ENCODE results near the gene REM1. TPM values are rescaled to one million over a fixed set of nuclear protein-coding genes. Genes with fewer than 3 reads are reported as not detected.

Gene REM1
- total RNA-seq, 2 donors from 2014 or later: not detected

DNA sequence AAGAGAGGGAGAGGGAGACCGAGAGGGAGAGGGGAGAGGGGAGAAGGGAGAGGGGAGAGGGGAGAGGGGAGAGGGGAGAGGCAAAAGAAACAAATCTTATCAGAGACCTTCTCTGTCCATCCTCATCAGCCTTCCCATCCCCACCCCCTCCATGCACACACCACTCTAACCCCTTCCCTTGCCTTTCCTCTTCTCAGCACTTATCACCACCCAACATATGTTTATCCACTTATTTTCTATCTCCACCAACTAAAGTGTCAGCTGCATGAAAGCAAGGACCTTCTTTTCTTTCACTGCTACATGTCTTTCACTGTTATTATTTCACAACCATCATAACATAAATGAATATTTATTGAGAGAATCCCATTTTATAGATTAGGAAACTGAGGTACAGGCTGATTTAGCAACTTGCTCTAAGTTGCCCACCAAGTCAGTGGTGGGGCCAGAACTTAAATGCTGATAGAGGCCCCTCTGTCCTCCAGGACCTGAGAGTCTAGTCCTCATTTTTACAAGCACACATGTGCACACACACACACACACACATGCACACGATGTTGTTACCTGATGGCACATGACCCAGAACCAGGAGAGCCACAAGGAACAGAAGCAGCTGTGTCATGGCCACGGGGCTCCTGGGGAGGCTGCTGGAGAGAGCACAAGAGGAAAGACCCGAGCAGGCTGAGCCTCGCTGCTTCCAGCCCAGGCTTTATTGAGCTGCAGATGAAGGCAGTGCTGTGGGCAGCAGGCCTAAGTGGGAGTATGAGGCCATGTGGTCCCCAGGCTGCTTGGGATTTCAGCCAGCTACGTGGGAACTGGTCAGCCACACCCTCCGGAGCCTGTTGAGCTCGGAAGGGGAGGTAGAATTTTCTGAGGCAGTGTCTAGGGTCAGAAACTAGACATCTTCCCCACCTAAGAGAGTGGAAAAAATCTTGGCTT lies 2.4 kb upstream of the REM1 start:
- DNase-seq (no peak), ATAC-seq (no peak)
- no peak overlapping the region for H3K27ac Mint-ChIP-seq
- no peaks in the 10 kb centered on the region for H3K9me3 ChIP-seq (ENCODE audit: control insufficient read depth, low read length, poor library complexity, severe bottlenecking)
- peaks cover 5% of the 10 kb centered on the region for H3K36me3 Mint-ChIP-seq (ENCODE audit: low read depth)
- peaks cover 47% of the 10 kb centered on the region for H3K27me3 Mint-ChIP-seq
- peaks cover 8% of the 10 kb centered on the region for H3K4me1 Mint-ChIP-seq
- H3K4me3 Mint-ChIP-seq: no peak overlapping the region

DNA sequence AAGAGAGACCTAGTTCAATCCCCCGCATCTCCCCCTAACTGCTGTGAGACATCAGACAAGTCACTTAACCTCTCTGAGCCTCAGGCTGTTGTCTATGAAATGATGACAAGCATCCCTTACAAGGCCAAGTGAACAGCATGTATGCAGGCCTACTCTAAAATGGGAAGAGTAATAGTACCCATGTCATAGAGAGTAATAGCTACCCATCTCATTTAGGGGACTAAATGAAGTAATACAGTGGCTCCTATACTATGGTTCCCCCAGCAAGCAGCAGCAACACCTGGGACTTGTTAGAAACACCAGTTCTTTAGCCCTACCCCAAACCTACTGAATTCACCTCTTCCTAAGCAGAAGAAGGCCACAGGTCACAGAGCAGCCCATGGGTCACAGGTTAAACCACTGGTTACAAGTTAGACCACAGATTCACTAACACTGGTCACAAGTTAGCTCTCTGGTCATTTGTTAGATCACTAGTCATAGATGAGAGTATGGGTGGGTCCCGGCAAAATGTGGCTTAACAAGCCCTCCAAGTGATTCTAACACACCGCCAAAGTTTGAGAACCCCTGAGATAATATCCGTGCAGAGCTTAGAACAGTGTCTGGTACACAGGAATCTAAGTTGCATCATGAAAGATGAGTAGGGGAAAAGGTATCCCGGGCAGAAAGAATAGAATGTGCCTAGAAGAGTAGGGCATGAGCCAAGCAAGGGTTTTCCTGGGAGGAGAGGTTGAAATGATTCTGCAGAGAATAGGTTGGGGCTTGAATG lies 1.6 kb upstream of the REM1 start:
- Mint-ChIP-seq H3K4me3 (no peak overlapping the region), H3K27ac (no peak overlapping the region), H3K4me1 (peaks cover 5% of the 10 kb centered on the region), H3K36me3 (ENCODE audit: low read depth) (no peaks in the 10 kb centered on the region), H3K27me3 (peaks cover 48% of the 10 kb centered on the region)
- DNase-seq (no peak), ATAC-seq (no peak)
- no peaks in the 10 kb centered on the region for H3K9me3 ChIP-seq (ENCODE audit: control insufficient read depth, low read length, poor library complexity, severe bottlenecking)

DNA sequence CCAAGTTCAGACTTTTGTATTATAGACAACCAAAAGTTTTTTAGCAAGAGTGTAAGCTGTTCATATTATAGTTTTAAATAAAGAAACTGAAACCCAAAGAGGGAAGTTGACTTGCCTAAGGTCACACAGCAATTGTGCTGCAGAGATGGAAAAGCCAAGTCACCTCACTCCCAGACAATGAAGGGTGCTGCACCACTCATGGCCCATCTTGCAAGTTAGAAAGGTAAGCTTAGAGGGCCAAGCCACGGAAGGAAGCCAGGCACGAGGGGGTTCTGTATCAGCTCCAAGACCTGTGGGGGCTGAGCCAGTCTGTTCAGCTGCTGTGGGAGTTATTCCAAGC lies 1.0 kb upstream of the REM1 start:
- Mint-ChIP-seq H3K36me3 (ENCODE audit: low read depth) (no peaks in the 10 kb centered on the region), H3K4me3 (no peak overlapping the region), H3K27ac (no peak overlapping the region), H3K4me1 (peaks cover 5% of the 10 kb centered on the region), H3K27me3 (peaks cover 49% of the 10 kb centered on the region)
- ATAC-seq (no peak), DNase-seq (no peak)
- no peaks in the 10 kb centered on the region for H3K9me3 ChIP-seq (ENCODE audit: control insufficient read depth, low read length, poor library complexity, severe bottlenecking)

DNA sequence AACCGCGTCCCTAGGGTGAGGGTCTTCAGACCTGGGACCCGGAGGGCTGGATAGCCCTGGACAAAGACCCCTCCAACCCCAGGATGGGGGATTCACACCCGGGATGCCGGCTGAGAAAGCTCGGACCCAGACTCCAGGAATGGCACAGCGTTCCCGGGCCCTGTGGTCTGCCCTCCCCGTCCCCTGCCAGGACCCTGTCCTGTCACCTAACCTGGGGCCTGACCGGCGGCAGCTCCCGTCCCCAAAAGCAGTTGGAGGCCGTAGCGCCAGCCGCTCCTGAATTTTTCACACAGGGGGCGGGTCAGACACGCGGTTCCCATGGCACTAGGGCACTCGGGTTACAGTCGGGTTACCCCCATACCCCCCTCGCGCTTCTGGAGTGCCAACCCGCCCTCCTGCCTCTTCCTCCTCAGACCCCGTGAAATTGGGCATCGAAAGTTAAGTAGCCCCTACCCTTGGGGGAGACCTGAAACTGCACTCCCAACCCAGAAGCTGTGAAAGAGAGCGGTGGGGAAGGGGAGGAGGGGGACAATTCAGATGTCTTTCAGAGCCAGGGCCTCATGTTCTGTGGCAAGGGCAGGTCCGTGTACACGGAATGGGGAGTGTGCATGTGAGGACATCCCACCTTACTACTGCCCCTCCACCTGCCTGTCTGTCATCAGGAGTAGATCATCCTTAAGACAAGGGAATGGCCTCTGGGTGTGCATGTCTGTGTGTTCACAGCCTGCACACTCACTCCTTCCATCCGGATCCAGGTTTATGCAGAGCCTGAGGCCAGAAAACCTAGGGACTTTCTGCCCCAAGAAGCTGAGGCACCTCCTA lies 595 bp downstream of the REM1 start:
- DNase-seq (no peak), ATAC-seq (no peak)
- Mint-ChIP-seq H3K36me3 (ENCODE audit: low read depth) (no peaks in the 10 kb centered on the region), H3K4me1 (peaks cover 5% of the 10 kb centered on the region), H3K27me3 (peaks cover 55% of the 10 kb centered on the region), H3K27ac (no peak overlapping the region), H3K4me3 (no peak overlapping the region)
- no peaks in the 10 kb centered on the region for H3K9me3 ChIP-seq (ENCODE audit: control insufficient read depth, low read length, poor library complexity, severe bottlenecking)

DNA sequence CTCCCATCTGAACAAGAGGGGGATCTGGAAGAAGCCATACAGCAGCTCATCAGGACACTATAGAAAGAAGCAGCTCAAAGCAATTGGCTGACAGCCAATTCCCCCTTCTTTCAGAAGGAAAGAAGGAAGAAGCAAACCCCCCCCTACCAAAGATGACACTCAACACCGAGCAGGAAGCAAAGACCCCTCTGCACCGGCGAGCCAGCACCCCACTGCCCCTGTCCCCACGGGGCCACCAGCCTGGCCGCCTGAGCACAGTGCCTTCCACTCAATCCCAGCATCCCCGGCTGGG lies 1.2 kb downstream of the REM1 start:
- no peak for DNase-seq
- ATAC-seq: no peak
- Mint-ChIP-seq H3K27ac (no peak overlapping the region), H3K4me1 (peaks cover 5% of the 10 kb centered on the region), H3K27me3 (peaks cover 60% of the 10 kb centered on the region), H3K4me3 (no peak overlapping the region), H3K36me3 (ENCODE audit: low read depth) (no peaks in the 10 kb centered on the region)
- no peaks in the 10 kb centered on the region for H3K9me3 ChIP-seq (ENCODE audit: control insufficient read depth, low read length, poor library complexity, severe bottlenecking)

DNA sequence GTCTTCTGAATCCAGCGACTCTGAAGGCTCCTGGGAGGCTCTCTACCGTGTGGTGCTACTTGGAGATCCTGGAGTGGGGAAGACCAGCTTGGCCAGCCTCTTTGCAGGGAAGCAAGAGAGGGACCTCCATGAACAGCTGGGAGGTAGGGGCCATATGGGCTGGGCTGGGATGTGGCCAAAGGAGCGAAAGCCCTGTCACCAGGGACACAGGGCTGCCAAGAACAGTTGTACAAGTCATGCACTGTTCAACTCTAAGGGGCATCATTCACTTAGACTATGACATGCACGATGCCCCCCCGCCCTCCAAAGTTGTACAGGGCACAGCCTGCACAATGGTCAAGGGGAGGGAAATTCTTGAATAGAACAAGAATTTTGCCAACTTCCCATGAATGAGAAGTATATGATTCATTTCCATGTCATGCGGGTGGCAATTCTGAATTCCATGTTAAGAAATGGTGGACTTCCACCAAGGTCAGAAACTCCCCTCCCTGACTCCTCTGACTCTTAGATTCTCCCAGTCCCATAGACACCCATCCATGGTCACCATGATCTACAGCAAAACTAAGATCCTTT lies 1.6 kb downstream of the REM1 start:
- no peaks in the 10 kb centered on the region for H3K9me3 ChIP-seq (ENCODE audit: control insufficient read depth, low read length, poor library complexity, severe bottlenecking)
- Mint-ChIP-seq H3K27ac (no peak overlapping the region), H3K4me1 (peaks cover 5% of the 10 kb centered on the region), H3K4me3 (no peak overlapping the region), H3K27me3 (peaks cover 65% of the 10 kb centered on the region), H3K36me3 (ENCODE audit: low read depth) (no peaks in the 10 kb centered on the region)
- ATAC-seq (no peak), DNase-seq (no peak)

DNA sequence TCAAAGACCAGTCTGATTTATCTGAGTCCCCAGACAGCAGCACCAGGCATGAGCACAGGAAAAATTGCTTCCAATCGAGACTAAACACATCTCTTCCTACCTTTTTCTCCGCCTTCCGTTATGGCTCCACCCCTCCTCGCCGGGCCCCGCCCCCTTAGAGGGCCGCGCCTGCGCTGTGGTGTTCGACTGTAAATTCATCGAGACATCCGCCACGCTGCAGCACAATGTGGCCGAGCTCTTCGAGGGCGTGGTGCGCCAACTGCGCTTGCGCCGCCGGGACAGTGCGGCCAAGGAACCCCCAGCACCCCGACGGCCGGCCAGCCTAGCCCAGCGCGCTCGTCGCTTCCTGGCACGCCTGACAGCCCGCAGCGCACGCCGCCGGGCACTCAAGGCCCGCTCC lies 8.9 kb downstream of the REM1 start:
- Mint-ChIP-seq H3K27ac (no peak overlapping the region), H3K4me3 (no peak overlapping the region), H3K36me3 (ENCODE audit: low read depth) (peaks cover 3% of the 10 kb centered on the region), H3K4me1 (peaks cover 2% of the 10 kb centered on the region), H3K27me3 (peaks cover 61% of the 10 kb centered on the region)
- no peak for ATAC-seq
- DNase-seq: no peak
- H3K9me3 ChIP-seq (ENCODE audit: control insufficient read depth, low read length, poor library complexity, severe bottlenecking): no peaks in the 10 kb centered on the region

DNA sequence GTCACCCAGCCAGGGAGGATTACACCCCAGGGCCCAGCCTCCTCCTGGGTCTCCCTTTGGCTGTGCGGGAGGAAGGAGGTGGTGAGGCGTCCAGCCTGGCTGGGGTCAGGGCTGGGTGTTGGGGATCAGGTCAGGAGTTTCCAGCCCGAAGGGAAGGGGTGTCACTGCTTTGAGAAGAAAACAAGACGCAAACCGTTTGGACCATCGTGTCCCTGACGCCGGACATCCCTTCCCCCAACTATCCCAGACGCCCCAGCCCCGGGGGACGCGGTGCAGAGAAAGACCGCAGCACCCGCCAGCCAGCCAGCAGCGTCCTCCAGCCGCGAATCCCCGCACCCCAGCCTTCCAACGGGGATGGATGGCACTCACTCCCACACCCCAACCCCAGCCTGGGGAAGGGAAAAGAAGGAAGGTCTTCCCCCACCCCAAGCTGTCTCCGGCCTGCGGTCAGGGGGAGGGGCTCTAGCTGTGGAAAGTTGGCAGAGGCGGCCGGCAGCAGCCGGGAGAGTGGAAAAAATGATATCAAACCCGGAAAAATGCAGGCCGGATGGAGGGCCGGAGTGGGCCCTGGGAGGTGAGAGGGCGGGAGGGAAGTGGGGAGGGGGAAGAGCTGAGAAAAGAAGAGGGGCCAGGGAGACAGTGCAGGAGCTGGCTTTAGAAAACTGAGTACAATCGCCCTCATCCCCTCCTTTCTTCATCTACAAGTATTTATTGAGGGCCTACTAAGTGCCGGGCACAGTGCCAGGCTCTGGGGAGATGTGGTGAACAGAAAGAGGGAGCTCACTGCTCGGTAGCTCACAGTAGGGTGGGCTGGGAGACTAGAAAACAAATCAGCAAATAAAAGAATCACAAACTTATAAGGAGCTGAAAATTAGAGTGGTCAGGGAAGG lies 10.6 kb downstream of the REM1 start:
- H3K4me1 Mint-ChIP-seq: peaks cover 2% of the 10 kb centered on the region
- peaks cover 55% of the 10 kb centered on the region for H3K27me3 Mint-ChIP-seq
- no peaks in the 10 kb centered on the region for H3K9me3 ChIP-seq (ENCODE audit: control insufficient read depth, low read length, poor library complexity, severe bottlenecking)
- peaks cover 3% of the 10 kb centered on the region for H3K36me3 Mint-ChIP-seq (ENCODE audit: low read depth)
- no peak overlapping the region for H3K27ac Mint-ChIP-seq
- H3K4me3 Mint-ChIP-seq: no peak overlapping the region
- DNase-seq: no peak
- no peak for ATAC-seq

DNA sequence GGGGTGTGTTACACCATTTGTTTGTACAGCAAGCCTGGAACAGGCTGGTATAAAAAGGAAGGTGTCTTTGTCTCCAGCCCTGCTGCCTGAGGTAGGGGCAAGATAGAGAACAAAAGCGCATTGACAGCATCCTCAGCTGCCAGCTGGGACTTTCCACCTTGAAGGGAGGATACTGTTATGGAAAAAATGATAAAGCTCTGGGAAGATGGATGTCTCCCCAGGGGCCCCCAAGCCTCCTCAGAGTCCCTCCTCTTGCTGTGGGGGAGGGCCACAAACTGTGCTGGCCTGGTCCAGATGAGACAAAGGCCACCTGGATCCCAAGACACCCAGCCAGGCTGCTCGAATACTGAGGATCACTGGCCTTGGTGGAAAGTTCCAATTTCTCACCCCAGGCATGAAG lies 13.0 kb downstream of the REM1 start:
- DNase-seq (no peak), ATAC-seq (no peak)
- Mint-ChIP-seq H3K27ac (no peak overlapping the region), H3K36me3 (ENCODE audit: low read depth) (no peaks in the 10 kb centered on the region), H3K27me3 (peaks cover 33% of the 10 kb centered on the region), H3K4me1 (peaks cover 2% of the 10 kb centered on the region), H3K4me3 (no peak overlapping the region)
- no peaks in the 10 kb centered on the region for H3K9me3 ChIP-seq (ENCODE audit: control insufficient read depth, low read length, poor library complexity, severe bottlenecking)

DNA sequence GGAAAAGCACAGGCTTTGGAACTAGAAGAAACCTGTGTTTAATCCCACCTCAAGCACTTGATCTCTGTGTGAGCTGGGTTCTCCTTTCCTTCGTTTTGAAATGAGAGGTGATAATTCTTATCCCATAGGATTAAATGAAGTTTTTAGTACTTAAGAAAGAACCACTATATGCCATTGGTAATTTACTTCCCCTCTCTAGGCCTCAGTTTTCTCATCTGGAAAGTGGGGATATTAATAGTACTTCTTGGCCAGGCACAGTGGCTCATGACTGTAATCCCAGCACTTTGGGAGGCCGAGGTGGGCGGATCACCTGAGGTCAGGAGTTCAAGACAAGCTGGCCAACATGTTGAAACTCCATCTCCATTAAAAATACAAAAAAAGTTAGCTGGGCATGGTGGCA lies 14.1 kb downstream of the REM1 start:
- no peak for ATAC-seq
- H3K9me3 ChIP-seq (ENCODE audit: control insufficient read depth, low read length, poor library complexity, severe bottlenecking): no peaks in the 10 kb centered on the region
- peaks cover 35% of the 10 kb centered on the region for H3K27me3 Mint-ChIP-seq
- H3K36me3 Mint-ChIP-seq (ENCODE audit: low read depth): no peaks in the 10 kb centered on the region
- DNase-seq: no peak
- H3K4me3 Mint-ChIP-seq: no peak overlapping the region
- H3K4me1 Mint-ChIP-seq: peaks cover 4% of the 10 kb centered on the region
- no peak overlapping the region for H3K27ac Mint-ChIP-seq

DNA sequence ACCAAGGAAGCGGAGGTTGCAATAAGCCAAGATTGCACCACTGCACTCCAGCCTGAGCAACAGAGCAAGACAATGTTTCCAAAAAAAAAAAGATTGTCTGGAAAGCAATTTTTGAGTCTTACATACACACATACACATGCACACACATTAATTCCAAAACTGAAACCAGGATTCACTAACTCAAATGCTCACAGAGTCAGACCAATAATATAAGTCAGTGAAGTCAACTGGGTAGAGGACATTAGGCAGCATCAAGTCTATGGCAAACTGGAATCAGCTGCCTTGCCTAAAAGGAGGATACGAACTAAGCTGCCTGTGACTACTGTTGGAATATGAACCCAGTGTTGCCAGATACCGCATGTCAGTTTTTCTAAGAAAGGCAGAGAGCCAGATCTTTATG lies 15.7 kb downstream of the REM1 start:
- no peaks in the 10 kb centered on the region for H3K9me3 ChIP-seq (ENCODE audit: control insufficient read depth, low read length, poor library complexity, severe bottlenecking)
- ATAC-seq (no peak), DNase-seq (no peak)
- Mint-ChIP-seq H3K27ac (no peak overlapping the region), H3K4me1 (peaks cover 3% of the 10 kb centered on the region), H3K4me3 (no peak overlapping the region), H3K27me3 (peaks cover 31% of the 10 kb centered on the region), H3K36me3 (ENCODE audit: low read depth) (no peaks in the 10 kb centered on the region)

DNA sequence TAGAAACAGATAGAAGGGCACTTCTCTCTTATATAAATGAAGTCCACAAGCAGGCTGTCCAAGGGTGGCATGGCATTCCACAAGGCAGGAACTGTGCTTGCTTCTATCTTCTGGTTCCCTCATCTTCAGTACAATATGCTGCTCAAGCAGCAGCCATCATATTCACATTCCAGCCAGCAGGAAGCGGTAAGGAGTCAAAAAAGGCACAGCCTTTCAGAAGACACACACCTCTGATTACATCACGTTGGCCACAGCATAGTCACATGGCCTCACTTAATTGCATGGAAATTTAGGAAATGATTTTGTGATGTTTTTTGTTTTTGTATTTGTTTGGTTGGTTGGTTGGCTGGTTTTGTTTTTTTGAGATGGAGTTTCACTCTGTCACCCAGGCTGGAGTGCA lies 19.0 kb downstream of the REM1 start:
- H3K9me3 ChIP-seq (ENCODE audit: control insufficient read depth, low read length, poor library complexity, severe bottlenecking): no peaks in the 10 kb centered on the region
- DNase-seq: no peak
- Mint-ChIP-seq H3K27me3 (peaks cover 39% of the 10 kb centered on the region), H3K27ac (no peak overlapping the region), H3K36me3 (ENCODE audit: low read depth) (peaks cover 4% of the 10 kb centered on the region), H3K4me3 (no peak overlapping the region), H3K4me1 (peaks cover 3% of the 10 kb centered on the region)
- no peak for ATAC-seq
